ENCODE data around the gene LIN52. TPM values are rescaled to one million over a fixed set of nuclear protein-coding genes. Genes with fewer than 3 reads are reported as not detected.
A peak's percentile ranks its signal among the peaks of the same experiment; 100 is the strongest.

LIN52 gene
- total and polyA plus RNA-seq, 2 of the 8 experiments (the other 6 are each of a cell fraction or from before 2014, with no cell fraction given), result 6.8 to 11.6 TPM

DNA sequence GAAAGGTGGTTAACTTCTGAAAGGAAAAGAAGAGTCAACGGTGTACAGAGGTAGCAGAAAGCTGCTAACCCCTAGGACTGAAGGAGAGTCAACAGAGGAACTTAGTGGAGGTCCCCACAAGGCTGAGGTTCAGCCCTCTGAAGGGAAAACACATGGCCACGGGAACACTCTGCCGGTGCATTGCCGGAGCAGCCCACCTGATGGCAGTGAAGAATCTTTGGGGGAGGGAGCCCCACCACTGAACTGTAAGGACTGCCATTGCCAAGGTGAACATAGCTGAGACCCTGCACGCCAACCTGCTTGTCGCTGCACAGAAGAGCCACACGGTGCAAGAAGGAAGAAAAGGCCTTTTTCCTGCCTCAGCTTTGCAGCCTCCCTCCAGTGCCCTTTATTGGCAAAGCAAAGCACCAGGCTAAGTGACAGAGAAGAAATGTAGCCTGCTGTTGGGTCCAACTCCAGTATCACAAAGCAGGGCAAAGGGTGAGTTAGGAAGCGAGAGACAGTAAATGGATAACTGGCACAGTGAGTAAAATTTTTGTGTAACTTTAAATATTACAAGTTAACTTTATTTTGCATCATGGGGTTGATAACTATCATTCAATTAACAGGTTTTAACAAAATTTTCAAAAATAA lies 76.9 kb downstream of the LIN52 start:
- Histone ChIP-seq H3K56ac (replicated peaks; ENCODE audit: insufficient read length, low read depth, low read length) (no peak overlapping the region), H2BK120ac (replicated peaks; ENCODE audit: low read depth, low read length) (no peak overlapping the region), H4K91ac (replicated peaks; ENCODE audit: insufficient read length, low read length) (no peak overlapping the region), H3K79me2 (ENCODE audit: control insufficient read depth in 1 of 2, insufficient read depth in 2 of 2, low read length in 2 of 2) (no peaks in the 10 kb centered on the region), H3K23ac (ENCODE audit: insufficient read length) (no peak overlapping the region), H2AK5ac (ENCODE audit: low read depth, low read length) (no peak overlapping the region), H3K14ac (ENCODE audit: insufficient read length) (no peak overlapping the region), H3K4me2 (ENCODE audit: insufficient read depth in 1 of 2, low read depth in 2 of 2, low read length in 2 of 2) (no peak overlapping the region), H2BK5ac (ENCODE audit: low read depth, low read length) (no peak overlapping the region), H3K27me3 (replicated peaks in 1 of 4; ENCODE audit: control insufficient read depth in 3 of 4, extremely low read depth in 1 of 4, insufficient read depth in 3 of 4, low read length in 3 of 4) (no peaks in the 10 kb centered on the region), H4K20me1 (replicated peaks in 1 of 2; ENCODE audit: control insufficient read depth in 1 of 2, insufficient read depth in 2 of 2, low read length in 2 of 2) (no peaks in the 10 kb centered on the region), H3K4me1 (replicated peaks in 1 of 4; ENCODE audit: control insufficient read depth in 3 of 4, insufficient read depth in 4 of 4, low read length in 3 of 4) (peaks cover 0 to 3% (median 0%) of the 10 kb centered on the region in 4 experiments; a peak in 2 of 7 replicates), H3K18ac (ENCODE audit: extremely low read depth, low read length) (no peak overlapping the region), H3K23me2 (ENCODE audit: low read depth, low read length) (no peaks in the 10 kb centered on the region), H3K4me3 (ENCODE audit: extremely low read depth in 1 of 4, insufficient read depth in 2 of 4, low read depth in 3 of 4, low read length in 4 of 4) (no peak overlapping the region), H3K9me3 (ENCODE audit: insufficient read depth in 2 of 2, low read depth in 1 of 2, low read length in 1 of 2) (no peaks in the 10 kb centered on the region), H3K4ac (replicated peaks; ENCODE audit: insufficient read length, low read depth, low read length) (no peak overlapping the region), H3K36me3 (ENCODE audit: control insufficient read depth in 2 of 4, insufficient read depth in 4 of 4, low read length in 3 of 4) (peaks cover 0 to 5% (median 0%) of the 10 kb centered on the region in 4 experiments; a peak in 2 of 8 replicates), H2BK15ac (ENCODE audit: low read length) (no peak overlapping the region), H4K8ac (ENCODE audit: extremely low read depth, insufficient read depth, low read length) (no peak overlapping the region), H2BK12ac (ENCODE audit: low read depth, low read length) (no peak overlapping the region), H3K79me1 (ENCODE audit: low read depth, low read length) (no peaks in the 10 kb centered on the region), H3K9ac (replicated peaks in 1 of 4; ENCODE audit: extremely low read depth in 1 of 4, low read depth in 3 of 4, low read length in 3 of 4) (no peak overlapping the region), H2AFZ (ENCODE audit: low read length) (no peak overlapping the region), H2BK20ac (ENCODE audit: low read length) (no peak overlapping the region), H4K5ac (ENCODE audit: insufficient read length, low read depth, low read length) (no peak overlapping the region), H3K27ac (ENCODE audit: low read depth, low read length) (no peak overlapping the region)
- CTCF ChIA-PET (ENCODE audit: partially characterized antibody), result interaction anchor here (0.6 to 1.5 kb wide), 10 partner anchors 11 to 280 kb away, joined by 3 to 6 read pairs (median 4); no protein-coding TSS in a partner anchor
- peak; percentile 13 to 59 for DNase-seq (ENCODE audit: low read depth in 1 of 2, low spot score in 2 of 2)
- 82 to 100% methylated on average over 1 to 8 of the region's 8 CpGs for WGBS, 2 experiments (ENCODE audit: extremely low coverage in 1 of 2, insufficient coverage in 1 of 2, insufficient read length in 1 of 2, insufficient replicate concordance in 2 of 2, low coverage in 1 of 2, low lambda C conversion rate in 2 of 2, missing lambda C conversion rate in 1 of 2)
- POLR2A ChIA-PET (ENCODE audit: partially characterized antibody), result no interaction called here
- FAIRE-seq, result no peak
- TF ChIP-seq SIRT6 (IDR thresholded peaks at IDR 0.05; ENCODE audit: low read length), result no peak
- TF ChIP-seq PHF8 (conservative IDR thresholded peaks at IDR 0.05; ENCODE audit: low read depth, low read length), result no peak
- no peak for TF ChIP-seq E2F6 (IDR thresholded peaks at IDR 0.05)
- no peak for TF ChIP-seq SRF (IDR thresholded peaks at IDR 0.05; ENCODE audit: low read depth, low read length)
- no peak for TF ChIP-seq TBP (IDR thresholded peaks at IDR 0.05; ENCODE audit: low read depth, low read length)
- TF ChIP-seq SIX5 (IDR thresholded peaks at IDR 0.05; ENCODE audit: low read depth, low read length), result no peak
- TF ChIP-seq RAD21 (IDR thresholded peaks at IDR 0.05 in 1 of 2, conservative IDR thresholded peaks at IDR 0.05 in 1 of 2; ENCODE audit: low read depth in 2 of 2, low read length in 2 of 2), result peak; percentile 30 to 54; a peak in 3 of 4 replicates
- peak; percentile 67 for TF ChIP-seq MAX (IDR thresholded peaks at IDR 0.05)
- TF ChIP-seq KDM5A (IDR thresholded peaks at IDR 0.05; ENCODE audit: low read length), result no peak
- no peak for TF ChIP-seq SUZ12 (IDR thresholded peaks at IDR 0.05; ENCODE audit: low read length)

Measured in H1 (cell line).